Dendritic cell treated with granulocyte-macrophage colony-stimulating factor and Interleukin-4, amounts not matched to agents 40 ng/mL and 50 ng/mL, for 4 days (primary cell): ENCODE results near the gene NAPB.

Experiments used
- H3K27ac Mint-ChIP-seq: one replicate; pipeline ENCODE4 v1.8.0; 2022; ENCODE audit warnings: mild to moderate bottlenecking, mixed read lengths
- H3K27me3 Mint-ChIP-seq: one replicate; pipeline ENCODE4 v1.8.0; 2022; ENCODE audit warnings: mild to moderate bottlenecking, mixed read lengths
- H3K36me3 Mint-ChIP-seq: one replicate; pipeline ENCODE4 v1.8.0; 2022; ENCODE audit warnings: low read depth, mixed read lengths
- H3K4me1 Mint-ChIP-seq: one replicate; pipeline ENCODE4 v1.8.0; 2022; ENCODE audit warnings: low read depth, mixed read lengths
- H3K4me3 Mint-ChIP-seq: one replicate; pipeline ENCODE4 v1.8.0; 2022; ENCODE audit warnings: mild to moderate bottlenecking, moderate library complexity, mixed read lengths
- H3K9me3 Mint-ChIP-seq: one replicate; pipeline ENCODE4 v1.8.0; 2022; ENCODE audit warnings: mixed read lengths
- intact Hi-C: fragments of 100-400 bp; cut with micrococcal nuclease; formaldehyde crosslinking; loops from one replicate; pipeline ENCODE4 v1.15.0; 2022

Gene NAPB

DNA sequence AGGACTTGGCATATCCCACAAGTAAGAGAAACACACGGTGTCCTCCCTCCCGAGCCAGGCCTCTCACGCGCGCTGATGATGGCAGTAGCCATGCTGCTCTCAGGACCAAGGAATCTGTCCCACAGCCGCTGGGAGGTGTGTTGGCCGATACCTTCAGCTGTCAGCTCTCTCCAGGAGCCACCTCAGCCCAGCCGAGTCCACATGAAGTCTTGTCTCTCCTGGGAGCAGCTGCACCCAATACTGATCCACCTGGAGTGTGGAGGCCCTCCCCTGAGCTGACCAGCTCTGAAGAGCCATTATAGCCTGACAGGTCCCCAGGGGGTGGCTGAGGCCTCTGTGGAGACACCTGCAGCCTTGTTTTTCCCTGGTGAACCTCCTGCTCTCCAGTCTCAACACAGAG lies 94.5 kb downstream of the NAPB start:
- H3K27me3 Mint-ChIP-seq: peaks cover 5% of the 10 kb centered on the region
- no peak overlapping the region for H3K27ac Mint-ChIP-seq
- no peaks in the 10 kb centered on the region for H3K36me3 Mint-ChIP-seq
- no peaks in the 10 kb centered on the region for H3K4me1 Mint-ChIP-seq
- intact Hi-C loops: no loop called here
- H3K4me3 Mint-ChIP-seq: no peak overlapping the region
- no peaks in the 10 kb centered on the region for H3K9me3 Mint-ChIP-seq

DNA sequence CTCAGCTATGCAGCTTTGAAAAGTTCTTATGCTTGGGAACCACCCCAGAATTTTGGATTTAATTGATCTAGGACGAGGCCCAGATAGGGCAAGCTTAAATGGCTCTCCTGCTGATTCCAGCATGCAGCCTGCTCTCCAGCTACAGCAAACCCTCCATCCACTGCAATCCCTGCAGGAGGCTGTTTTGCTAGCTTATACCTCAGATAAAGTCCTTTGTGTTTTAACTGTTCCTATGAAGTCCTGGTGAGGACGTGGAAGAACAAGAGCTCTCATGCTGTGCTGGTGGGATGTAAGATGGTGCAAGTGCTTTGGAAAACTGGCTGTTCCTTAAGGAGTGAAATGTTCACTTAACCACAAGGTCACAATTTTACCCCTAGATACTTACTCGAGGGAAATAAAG lies 96.2 kb downstream of the NAPB start:
- Mint-ChIP-seq H3K27ac (no peak overlapping the region), H3K9me3 (no peaks in the 10 kb centered on the region), H3K27me3 (peaks cover 4% of the 10 kb centered on the region), H3K4me3 (no peak overlapping the region), H3K36me3 (no peaks in the 10 kb centered on the region), H3K4me1 (no peaks in the 10 kb centered on the region)
- intact Hi-C loops: no loop called here
